Suppressor macrophage (primary cell): Measurements from ENCODE around the gene RPL22L1.
A peak's percentile ranks its signal among the peaks of the same experiment; 100 is the strongest.
"Not testable (repeated sequence)": the region's sequence is repeated elsewhere in the genome, so short reads cannot be mapped to it uniquely, and the experiment has no call there.

Experiments used
- DNase-seq, 4 experiments: peaks; one replicate each; pipeline ENCODE4 v3.0.0-alpha.2; 2020 to 2022
- total RNA-seq, 17 experiments: gene quantifications; one replicate each; lab custom pipeline; 2026; ENCODE audit warnings: mixed read lengths in 6 of 17, inconsistent platforms in 3 of 17; lab: John Stamatoyannopoulos, UW

Gene RPL22L1
- total RNA-seq = 11.7 to 35.9 (median 21.3) reads per million in 17 experiments

DNA sequence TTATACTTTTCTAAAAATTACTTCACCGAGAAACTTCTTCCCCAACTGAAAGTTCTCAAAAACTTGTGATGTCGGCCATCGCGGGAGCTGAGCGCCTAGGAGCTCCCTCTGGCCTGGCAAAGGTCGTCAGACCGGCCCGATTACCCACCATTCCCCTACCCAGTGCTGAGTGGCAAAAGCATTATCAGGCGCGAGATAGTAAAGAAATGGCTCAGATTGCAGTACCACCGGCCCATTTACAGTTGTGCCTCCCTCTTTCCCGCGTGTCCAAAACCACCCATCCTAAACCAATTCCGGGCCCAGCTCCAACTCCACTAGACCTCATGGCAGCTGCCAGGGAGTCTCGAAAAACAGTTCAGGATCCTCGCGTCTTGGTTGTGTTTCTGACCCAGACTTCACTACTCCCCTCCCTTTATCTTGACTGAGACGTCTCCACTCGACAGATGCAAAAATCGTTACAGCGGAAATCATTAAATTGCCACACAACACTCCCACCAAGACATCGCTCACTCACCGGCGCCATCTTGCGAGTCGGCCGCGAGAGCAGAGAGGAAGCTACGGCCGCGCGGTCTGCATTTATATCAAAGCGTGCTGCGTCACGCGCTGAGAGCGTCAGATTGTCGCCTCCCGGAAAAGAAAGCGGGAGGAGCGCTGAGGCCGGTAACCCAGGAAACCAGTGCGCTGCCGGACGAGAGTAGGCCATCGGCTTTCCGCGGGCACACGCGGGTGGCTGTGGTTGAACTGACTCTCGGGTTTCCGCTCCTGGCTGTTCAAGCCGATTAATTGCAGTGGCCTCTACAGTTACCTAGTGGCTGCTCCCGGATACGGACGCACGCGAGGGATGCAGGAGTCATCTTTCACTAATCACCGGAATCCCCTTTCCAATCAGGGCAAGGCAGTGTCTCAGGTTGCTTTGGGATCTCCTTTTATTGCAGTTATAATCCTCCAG lies at the start of gene RPL22L1:
TSS of gene RPL22L1 (minus strand) at position 551 of the 949 bp plus-strand sequence. CDS start at position 523, 28 bp downstream.
- peak; percentile 98 to 99 (median 98) for DNase-seq

DNA sequence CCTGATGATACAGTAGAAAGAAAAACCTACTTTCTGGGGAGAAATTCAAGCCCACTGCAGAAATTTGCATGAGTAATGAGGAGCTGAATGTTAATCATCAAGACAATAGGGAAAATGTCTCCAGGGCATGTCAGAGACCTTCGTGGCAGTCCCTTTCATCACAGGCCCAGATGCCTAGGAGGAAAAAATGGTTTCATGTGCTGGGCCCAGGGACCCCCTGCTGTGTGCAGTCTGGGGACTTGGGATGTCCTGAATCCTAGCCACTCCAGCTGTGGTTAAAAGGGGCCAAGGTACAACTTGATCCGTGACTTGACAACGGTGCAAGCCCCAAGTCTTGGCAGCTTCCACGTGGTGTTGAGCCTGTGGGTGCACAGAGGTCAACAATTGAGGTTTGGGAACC lies 48.7 kb upstream of the RPL22L1 start:
- no peak for DNase-seq

DNA sequence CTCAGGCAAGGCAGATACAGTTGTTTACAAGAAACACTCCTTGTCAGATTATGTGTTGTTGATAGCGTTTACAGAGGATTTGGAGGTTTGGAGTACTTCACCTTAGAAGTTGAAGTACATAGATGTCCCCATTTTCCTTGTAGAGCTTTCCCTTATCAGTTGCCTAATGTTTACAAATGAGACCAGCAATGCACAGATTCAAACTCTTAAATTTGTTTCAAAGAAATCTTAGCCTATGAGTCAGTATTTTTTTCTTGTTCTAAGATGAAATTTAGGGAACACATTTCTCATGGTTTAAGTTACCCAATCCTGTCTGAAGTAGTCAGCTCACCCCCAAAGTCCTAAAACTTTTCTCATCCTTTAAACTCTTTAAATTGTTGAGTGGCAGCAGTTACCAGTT lies 44.7 kb upstream of the RPL22L1 start:
- no peak for DNase-seq

DNA sequence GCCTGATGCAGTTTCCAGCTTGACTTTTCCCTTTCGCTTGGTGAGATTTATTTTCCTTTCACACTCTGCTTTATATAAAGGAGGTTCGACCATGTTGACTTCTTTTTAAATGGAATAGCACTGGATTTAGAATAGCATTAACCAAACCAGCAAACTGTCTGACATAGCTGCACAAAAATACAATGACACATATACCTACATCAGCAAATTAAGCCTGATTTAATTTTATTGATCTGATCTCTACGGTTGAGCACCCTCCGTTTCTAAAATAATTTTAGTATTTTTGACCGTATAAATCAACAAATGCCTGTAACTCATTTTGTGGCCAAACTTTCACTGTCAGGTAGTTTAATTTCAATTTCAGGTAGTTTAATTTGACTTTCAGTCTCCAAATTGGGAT lies 44.2 kb upstream of the RPL22L1 start:
- no peak for DNase-seq

DNA sequence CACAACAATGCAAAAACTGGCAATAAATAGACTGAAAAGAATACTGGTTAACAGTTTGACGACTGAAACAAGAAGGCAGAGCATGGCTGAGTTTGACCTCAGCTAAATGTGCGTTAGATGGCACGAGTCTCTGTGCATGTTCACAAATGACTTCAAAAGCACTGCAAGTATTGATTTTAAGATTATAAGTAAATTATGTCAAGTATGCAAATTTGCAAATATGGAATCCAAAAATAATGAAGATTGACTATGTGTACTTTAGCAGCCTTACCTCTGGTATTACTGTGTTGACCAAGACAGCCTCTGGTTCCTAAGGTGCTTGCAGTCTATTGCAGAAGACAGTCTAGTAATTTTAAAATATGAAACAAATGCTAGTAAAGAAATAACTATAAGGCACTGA lies 41.1 kb upstream of the RPL22L1 start:
- DNase-seq = no peak

DNA sequence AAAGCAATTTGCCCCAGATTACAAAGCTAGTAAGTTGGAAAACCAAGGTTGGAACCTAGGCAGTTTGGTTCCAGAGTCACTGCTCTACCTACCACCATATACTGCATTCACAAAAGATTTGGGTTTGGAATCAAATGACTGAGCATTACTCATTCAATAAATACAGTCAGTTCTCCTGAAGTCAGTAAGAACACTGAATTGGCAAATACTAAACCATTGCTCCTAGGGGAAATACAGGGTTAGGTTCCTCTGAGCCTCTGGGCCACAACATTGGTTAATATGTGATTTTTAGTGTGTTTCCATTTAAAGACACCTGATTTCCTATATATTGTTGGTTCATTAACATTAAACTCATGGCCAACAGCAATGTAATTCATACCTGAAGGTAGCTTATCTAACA lies 40.5 kb upstream of the RPL22L1 start:
- DNase-seq = no peak

DNA sequence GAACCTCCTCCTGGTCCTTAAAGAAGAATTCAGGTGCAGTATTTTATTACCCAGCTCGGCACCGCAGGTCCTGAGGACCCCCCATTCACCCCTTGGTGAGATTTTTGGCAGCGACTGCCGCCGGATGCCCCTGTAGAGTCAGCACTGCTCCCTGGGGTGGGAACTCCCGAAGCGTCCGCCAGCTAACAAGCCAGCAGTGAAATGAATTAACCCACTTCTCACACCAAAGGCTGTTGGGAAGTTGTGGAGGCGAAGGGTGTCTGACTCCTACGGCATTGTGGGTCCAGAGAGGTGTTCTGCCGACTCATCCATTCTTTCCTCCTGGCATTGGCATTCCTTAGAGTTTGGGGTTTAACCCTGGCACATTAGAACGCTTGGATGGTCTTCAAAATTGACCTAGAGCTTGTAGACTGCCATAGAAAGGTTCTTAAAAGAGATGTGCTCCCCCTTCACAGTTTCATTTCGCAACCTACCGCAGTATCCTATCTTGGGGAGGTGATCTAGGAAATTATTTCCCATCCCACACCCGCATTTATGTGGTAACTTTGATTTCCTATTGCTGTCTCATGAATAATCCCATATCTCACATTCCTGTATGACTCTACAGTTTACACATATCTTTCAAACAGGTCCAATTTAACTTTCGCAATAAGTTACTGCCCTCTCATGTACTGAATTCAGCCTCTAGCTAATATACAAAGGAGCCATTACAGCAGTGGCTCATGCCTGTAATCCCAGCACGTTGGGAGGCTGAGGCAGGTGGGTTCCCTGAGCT lies 39.3 kb upstream of the RPL22L1 start:
- DNase-seq = no peak

DNA sequence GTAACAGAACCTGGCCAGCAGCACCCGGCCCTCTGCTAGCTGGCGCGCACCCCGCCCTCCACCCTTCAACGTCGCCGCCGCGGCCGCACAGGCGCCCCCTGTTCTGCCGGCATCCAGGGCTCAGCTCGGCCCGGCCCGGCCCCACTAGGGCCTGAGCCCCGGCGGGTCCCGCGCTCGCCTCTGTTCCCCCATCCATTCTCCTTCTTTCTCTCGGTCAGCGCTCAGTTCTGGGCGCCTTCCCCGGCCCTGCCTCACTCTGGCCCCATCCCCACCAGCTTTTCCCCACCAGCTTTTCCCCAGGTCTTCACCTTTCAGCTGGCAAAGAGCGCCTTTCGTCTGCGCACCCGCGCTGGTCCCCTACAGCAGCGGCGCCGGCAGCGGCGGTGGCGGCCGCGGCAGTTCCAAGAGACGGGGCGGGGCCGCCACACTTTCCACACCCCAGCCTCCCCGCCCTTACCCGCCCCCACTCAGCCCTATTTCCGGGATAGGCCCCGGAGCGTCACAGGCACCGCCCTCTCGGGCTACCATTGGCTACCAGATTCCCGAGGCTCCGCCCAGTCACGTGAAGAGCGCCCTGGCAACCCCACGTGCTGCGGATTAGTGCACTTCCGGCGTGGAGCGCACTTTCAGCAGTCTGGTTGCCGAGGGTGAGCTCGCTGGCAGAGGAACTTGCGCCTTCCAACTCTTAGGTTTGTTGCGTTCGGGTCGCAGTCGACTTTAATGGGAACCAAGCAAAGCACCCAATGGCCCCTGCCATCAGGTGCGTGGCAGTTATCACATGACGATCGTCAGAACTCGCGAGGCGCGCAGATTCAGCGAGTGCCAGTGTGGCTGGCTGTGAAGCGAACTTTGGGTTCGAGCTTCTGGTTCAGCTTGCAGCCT lies 38.5 kb upstream of the RPL22L1 start, which contains the start of gene EIF5A2:
TSS of gene EIF5A2 (minus strand) at position 403 of the 882 bp plus-strand sequence. CDS start 831 bp downstream, outside the sequence.
- DNase-seq = peak; percentile 95 to 97 (median 97)

DNA sequence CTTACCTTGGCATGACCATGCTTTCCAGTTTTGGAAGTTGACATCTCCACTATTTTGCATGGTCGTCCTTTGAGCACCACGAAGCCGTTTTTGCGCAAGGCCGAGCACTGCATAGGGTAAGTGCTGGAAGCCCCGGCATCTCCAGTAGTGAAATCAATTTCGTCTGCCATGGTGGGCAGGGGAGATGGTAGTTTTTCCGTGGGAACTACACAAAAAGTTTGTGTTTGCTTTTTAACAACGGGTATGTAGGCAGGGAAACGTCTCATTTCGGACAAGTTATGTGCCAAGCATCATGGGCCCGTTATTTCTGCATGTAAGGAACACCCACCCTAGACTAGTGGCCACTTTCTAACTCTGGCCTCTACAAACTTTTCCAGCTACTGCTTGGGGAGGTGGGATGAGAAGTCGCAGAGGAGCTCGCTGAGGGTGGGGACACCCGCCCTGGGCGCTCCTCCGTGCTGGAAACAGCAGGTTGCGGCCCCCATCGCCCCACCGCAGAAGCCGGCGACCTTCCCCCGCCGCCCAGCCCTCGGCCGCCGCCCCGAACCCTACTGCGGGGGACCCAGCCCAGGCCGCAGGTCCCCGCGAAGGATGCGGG lies 37.7 kb upstream of the RPL22L1 start:
- DNase-seq = peak in 1 of 4 experiments; percentile 9

DNA sequence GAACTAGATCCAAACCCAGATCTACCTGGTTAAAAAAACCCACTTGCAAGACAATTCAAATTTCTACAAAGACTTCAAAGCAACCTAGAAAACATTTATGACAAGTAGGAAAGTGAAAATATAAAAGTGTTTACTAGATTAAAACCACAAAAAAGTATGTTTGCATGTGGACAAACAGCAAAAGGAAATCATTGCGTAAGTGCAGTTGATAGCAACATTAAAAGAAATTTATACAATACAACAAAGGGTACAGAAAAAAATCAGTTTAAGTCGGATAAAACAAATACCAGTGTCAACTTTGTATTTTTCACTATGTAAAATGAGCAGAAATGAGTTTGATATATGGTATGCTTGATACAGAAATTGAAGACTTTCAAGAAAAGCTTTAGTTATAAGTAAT lies 35.9 kb upstream of the RPL22L1 start:
- no peak for DNase-seq

DNA sequence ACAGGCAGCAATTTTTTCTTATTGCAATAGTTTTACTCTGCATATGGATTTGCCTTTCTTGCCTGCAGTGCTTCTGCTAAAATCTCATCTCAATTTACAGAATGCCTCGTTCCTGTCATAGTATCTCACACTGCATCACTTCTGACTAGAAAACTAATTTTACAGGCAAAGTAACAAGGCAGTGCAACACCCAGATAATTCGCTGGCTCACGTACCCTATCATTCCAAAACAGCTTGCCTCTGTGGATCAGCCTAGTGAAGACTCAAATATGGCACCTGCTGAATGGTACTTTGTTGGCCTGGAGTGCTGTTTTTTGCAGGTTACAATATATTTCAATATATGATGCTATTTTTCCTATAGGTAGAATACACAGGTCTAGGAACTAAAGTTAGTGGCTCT lies 33.1 kb upstream of the RPL22L1 start:
- no peak for DNase-seq

DNA sequence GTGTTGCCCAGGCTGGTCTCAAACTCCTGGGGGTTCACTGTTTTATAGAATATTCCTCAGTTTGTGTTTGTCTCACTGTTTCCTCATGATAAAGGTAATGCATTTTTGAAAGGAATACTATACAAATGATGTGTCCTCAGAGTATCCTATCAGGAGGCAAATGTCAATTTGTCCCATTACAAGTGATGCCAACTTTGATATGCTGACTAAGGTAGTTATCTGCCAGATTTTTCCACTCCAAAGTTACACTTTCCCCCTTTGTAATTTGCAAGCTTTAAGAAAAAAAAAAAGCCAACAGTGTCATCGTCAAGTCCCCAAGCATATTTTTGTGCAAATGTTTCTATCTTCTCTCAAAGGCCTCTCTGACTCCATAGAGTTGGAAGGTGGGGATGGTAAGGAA lies 29.5 kb upstream of the RPL22L1 start:
- DNase-seq = no peak

DNA sequence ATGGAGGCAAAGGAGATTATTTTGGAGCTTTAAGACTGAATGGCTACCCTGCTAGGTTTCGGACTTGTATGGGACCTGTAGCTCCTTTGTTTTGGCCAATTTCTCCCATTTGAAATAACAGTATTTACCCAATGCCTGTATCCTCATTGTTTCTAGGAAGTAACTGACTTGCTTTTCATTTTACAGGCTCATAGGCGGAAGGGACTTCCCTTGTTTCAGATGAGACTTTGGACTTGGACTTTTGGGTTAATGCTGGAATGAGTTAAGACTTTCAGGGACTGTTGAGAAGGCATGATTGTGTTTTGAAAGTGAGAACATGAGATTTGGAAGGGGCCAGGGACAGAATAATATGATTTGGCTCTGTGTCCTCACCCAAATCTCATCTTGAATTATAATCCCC lies 28.0 kb upstream of the RPL22L1 start:
- DNase-seq = no peak

DNA sequence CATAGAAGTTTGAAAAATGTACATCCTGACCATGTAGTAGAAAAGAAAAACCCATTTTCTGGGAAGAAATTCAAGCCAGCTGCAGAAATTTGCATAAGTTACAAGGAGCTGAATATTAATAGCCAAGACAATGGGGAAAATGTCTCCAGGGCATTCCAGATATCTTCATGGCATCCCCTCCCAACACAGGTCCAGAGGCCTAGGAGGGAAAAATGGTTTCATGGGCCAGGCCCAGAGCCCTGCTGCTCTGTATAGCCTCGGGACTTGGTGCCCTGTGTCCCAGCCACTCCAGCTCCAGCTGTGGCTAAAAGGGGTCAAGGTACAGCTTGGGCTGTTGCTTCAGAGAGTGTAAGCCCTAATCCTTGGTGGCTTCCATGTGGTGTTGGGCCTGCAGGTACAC lies 27.2 kb upstream of the RPL22L1 start:
- not testable (repeated sequence) for DNase-seq

DNA sequence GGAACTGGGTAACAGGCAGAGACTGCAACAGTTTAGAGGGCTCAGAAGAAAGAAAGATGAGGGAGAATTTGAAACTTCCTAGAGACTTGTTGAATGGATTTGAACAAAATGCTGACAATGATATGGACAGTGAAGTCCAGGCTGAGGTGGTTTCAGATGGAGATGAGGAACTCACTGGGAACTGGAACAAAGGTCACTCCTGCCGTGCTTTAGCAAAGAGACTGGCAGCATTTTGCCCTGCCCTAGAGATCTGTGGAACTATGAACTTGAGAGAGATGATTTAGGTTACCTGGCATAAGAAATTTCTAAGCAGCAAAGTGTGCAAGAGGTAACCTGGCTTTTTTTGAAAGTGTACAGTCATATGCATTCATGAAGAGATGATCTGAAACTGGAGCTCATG lies 26.8 kb upstream of the RPL22L1 start:
- DNase-seq = no peak

DNA sequence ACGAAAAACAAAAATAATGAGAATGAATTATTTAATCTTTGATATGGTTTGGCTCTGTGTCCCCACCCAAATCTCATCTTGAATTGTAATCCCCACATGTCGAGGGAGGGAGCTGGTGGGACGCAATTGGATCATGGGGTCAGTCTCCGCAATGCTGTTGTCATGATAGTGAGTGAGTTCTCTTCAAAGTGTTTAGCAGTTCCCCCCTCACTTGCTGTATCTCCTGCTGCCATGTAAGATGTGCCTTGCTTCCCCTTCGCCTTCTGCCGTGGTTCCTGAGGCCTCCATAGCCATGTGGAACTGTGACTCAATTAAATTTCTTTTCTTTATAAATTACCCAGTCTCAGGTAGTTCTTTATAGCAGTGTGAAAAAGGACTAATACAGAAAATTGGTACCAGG lies 26.3 kb upstream of the RPL22L1 start:
- not testable (repeated sequence) for DNase-seq

DNA sequence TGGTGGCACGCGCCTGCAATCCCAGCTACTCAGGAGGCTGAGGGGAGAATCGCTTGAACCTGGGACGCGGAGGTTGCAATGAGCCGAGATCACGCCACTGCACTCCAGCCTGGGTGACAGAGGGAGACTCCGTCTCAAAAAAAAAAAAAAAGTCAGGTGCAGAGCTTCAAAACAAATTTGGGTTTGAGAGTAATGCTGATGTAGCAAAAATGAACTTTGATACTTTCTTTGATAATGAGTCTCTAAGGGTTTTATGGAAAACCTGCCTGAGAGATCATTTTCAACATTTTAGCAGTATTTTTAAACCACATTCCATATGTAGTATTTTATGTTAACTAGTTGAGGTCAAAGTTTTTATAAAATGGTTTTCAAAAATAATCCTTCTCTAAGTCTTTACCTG lies 23.9 kb upstream of the RPL22L1 start:
- no peak for DNase-seq

DNA sequence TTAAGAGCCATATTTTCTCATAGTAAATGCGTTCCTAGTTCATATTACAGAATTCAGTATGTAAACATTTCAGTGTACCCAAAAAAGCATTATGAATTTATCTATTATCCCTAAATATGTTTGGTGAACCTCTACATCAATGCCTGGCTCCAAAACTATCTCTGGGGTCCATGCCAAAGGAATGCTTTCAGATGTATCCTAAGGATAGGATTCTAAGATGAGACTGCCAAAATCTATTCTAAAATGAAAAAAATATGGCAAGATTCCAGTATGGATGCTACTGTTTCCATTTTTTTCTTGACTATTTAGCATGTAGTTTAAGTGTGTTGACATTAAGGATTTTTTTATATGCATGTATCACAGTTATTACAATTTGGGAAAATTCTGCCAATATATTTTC lies 19.6 kb upstream of the RPL22L1 start:
- no peak for DNase-seq

DNA sequence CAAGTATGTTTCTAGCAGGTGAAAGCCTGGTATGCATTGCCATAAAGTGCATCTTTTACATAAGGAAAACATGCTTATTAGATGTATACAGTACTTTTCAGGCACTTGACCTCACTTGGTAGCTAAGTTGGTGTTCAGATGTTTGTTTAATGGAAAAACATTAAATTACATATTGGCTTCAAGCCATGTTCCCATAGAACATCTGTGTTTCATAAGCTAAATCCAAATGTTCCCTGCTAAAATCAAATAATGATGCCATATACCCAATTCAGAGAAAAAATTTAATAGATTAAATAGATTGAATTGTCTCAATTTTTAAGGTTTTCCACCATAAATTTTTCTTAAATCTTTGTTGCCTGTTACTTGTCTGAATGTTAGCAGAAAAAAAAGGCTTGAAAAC lies 19.1 kb upstream of the RPL22L1 start:
- no peak for DNase-seq

DNA sequence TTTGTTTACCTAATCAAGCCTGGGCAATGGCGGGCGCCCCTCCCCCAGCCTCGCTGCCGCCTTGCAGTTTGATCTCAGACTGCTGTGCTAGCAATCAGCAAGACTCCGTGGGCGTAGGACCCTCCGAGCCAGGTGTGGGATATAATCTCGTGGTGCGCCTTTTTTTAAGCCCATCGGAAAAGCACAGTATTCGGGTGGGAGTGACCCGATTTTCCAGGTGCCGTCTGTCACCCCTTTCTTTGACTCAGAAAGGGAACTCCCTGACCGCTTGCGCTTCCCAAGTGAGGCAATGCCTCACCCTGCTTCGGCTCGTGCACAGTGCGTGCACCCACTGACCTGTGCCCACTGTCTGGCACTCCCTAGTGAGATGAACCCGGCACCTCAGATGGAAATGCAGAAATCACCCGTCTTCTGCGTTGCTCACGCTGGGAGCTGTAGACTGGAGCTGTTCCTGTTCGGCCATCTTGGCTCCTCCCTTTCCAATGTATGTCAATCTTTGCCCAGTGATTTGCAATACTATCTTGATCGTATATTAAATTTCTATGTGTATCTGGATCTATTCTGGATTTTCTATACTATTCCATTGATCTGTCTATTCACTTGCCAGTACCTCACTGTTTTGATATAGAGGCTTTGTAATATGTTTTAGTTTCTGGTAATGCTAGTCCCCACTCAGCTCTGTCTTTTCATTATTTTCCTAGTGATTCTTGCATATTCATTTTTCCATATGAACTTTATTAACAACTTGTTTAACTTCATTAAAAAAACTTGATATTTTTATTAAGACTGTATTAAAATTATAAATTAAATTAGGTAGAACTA lies 14.3 kb upstream of the RPL22L1 start:
- not testable (repeated sequence) for DNase-seq

DNA sequence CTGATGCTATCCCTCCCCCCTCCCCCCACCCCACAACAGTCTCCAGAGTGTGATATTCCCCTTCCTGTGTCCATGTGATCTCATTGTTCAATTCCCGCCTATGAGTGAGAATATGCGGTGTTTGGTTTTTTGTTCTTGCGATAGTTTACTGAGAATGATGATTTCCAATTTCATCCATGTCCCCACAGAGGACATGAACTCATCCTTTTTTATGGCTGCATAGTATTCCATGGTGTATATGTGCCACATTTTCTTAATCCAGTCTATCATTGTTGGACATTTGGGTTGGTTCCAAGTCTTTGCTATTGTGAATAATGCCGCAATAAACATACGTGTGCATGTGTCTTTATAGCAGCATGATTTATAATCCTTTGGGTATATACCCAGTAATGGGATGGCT lies 8.7 kb upstream of the RPL22L1 start:
- not testable (repeated sequence) for DNase-seq
